HepG2 (cell line): ENCODE data around the gene FADD. TPM values are rescaled to one million over a fixed set of nuclear protein-coding genes. Genes with fewer than 3 reads are reported as not detected.

Experiments
- ATAC-seq: fragments of 200-7000 bp; cut with Tn5 transposase; 3 replicates; pipeline ENCODE4 v1.9.1; 2020; ENCODE audit warnings: mild to moderate bottlenecking, moderate library complexity
- BruUV-seq: library from RNA; stranded (reverse); fragments of 400-500 nt; replicated peaks from 2 replicates; lab custom pipeline; 2021; lab: Mats Ljungman, UMichigan
- CTCF ChIA-PET: fragments of 300-600 bp; formaldehyde crosslinking; extraction: SDS; loops from one replicate; lab custom pipeline; 2021; ENCODE audit warnings: low total read pairs, inconsistent platforms, low intra/inter-chr PET ratio; lab: Yijun Ruan, JAX
- POLR2A ChIA-PET: fragments of 350-600 bp; sonication (Branson Sonifier 250); formaldehyde crosslinking; loops from one replicate; lab custom pipeline; 2020; ENCODE audit warnings: antibody characterized with exemption, inconsistent platforms; lab: Yijun Ruan, JAX
- DNase-seq: peaks from one replicate; pipeline ENCODE4 v3.0.0-alpha.2; 2015; ENCODE audit warnings: low spot score
- FAIRE-seq: peaks from 3 replicates; lab custom pipeline; 2011; peaks lifted over from hg19 to GRCh38; lab: Jason Lieb, UNC
- H2AFZ ChIP-seq: one replicate; pipeline ENCODE4 v1.6.1; 2011; ENCODE audit warnings: low read length, inconsistent platforms
- H3K27ac ChIP-seq: fragments of 300-600 bp; 3 replicates; pipeline ENCODE4 v1.8.0; 2011; ENCODE audit warnings: mixed run types, mild to moderate bottlenecking, mixed read lengths, low read length, inconsistent platforms; ENCODE audit not compliant: insufficient read depth; ENCODE audit errors: extremely low read length
- H3K27me3 ChIP-seq, 2 experiments: fragments of 200-600 bp in 1 of 2; 2 replicates in 1 of 2; 3 replicates in 1 of 2; pipeline versions ENCODE4 v1.6.0 to v1.8.0; 2011; ENCODE audit warnings: low read length in 2 of 2, mild to moderate bottlenecking in 2 of 2, moderate library complexity in 2 of 2, inconsistent platforms in 1 of 2; ENCODE audit not compliant: insufficient read depth in 2 of 2, control insufficient read depth in 1 of 2
- H3K36me3 ChIP-seq, 2 experiments: fragments of 200-600 bp in 1 of 2; replicated peaks in 1 of 2; 2 replicates in 1 of 2; 3 replicates in 1 of 2; pipeline versions ENCODE4 v1.5.1 to v1.8.0; 2011; ENCODE audit warnings: low read length in 2 of 2, inconsistent platforms in 1 of 2; ENCODE audit not compliant: insufficient read depth in 2 of 2, control insufficient read depth in 1 of 2
- H3K4me1 ChIP-seq: 2 replicates; pipeline ENCODE4 v1.5.1; 2012; ENCODE audit warnings: low read length, inconsistent platforms; ENCODE audit not compliant: insufficient read depth
- H3K4me2 ChIP-seq: 2 replicates; pipeline ENCODE4 v1.6.0; 2011; ENCODE audit warnings: low read depth, low read length, inconsistent platforms
- H3K4me3 ChIP-seq, 3 experiments: fragments of 200-600 bp in 1 of 3; sonication (generic), shearing (Covaris generic) in 1 of 3; replicated peaks in 1 of 3; 2 replicates each; pipeline ENCODE4 v1.5.1; 2011 to 2016; ENCODE audit warnings: low read length in 3 of 3, inconsistent platforms in 2 of 3, low read depth in 2 of 3, mild to moderate bottlenecking in 2 of 3, control low read depth in 1 of 3, mixed read lengths in 1 of 3; ENCODE audit not compliant: insufficient read depth in 1 of 3
- H3K79me2 ChIP-seq: one replicate; pipeline ENCODE4 v1.6.1; 2011; ENCODE audit warnings: low read length, inconsistent platforms; ENCODE audit not compliant: insufficient read depth
- H3K9ac ChIP-seq: 2 replicates; pipeline ENCODE4 v1.6.0; 2011; ENCODE audit warnings: mild to moderate bottlenecking, low read depth, low read length, inconsistent platforms; ENCODE audit not compliant: insufficient read depth
- H3K9me3 ChIP-seq: 2 replicates; pipeline ENCODE4 v1.5.1; 2012; ENCODE audit warnings: mild to moderate bottlenecking, low read length
- H4K20me1 ChIP-seq: 2 replicates; pipeline ENCODE4 v1.6.0; 2011; ENCODE audit warnings: inconsistent platforms, mild to moderate bottlenecking, low read length, moderate library complexity; ENCODE audit not compliant: insufficient read depth
- AGO2 ChIP-seq: fragments of 200-400 bp; formaldehyde crosslinking; optimal IDR thresholded peaks from 2 replicates; pipeline ENCODE3; 2017; ENCODE audit warnings: mild to moderate bottlenecking, low read depth, low read length, moderate library complexity
- EHMT2 ChIP-seq: fragments of 200-600 bp; sonication (generic); IDR thresholded peaks from 2 replicates; pipeline ENCODE4 v1.7.0; 2017; ENCODE audit warnings: antibody characterized with exemption, low read depth, low read length, borderline replicate concordance
- ELK4 ChIP-seq: sonication (generic); formaldehyde crosslinking; IDR thresholded peaks from 2 replicates; pipeline ENCODE4 v1.9.0; 2021; ENCODE audit warnings: missing genetic modification reagents, borderline replicate concordance
- MLXIP ChIP-seq: sonication (generic); formaldehyde crosslinking; IDR thresholded peaks from 2 replicates; pipeline ENCODE4 v1.9.0; 2021; ENCODE audit warnings: missing genetic modification reagents, borderline replicate concordance
- RBM22 ChIP-seq: fragments of 200-400 bp; formaldehyde crosslinking; optimal IDR thresholded peaks from 2 replicates; pipeline ENCODE3; 2017; ENCODE audit warnings: mild to moderate bottlenecking, low read length, moderate library complexity
- TBP ChIP-seq: sonication (generic); formaldehyde crosslinking; IDR thresholded peaks from 2 replicates; pipeline ENCODE4 v1.5.0; 2020; ENCODE audit warnings: missing genetic modification reagents
- TMF1 ChIP-seq: sonication (generic); formaldehyde crosslinking; IDR thresholded peaks from 2 replicates; pipeline ENCODE4 v1.8.1; 2022; ENCODE audit warnings: low read depth, missing genetic modification reagents
- ZC3H13 ChIP-seq: sonication (generic); formaldehyde crosslinking; IDR thresholded peaks from 2 replicates; pipeline ENCODE4 v1.8.1; 2023; ENCODE audit warnings: mild to moderate bottlenecking, missing genetic modification reagents, moderate library complexity
- ZNF138 ChIP-seq: sonication (generic); formaldehyde crosslinking; IDR thresholded peaks from 2 replicates; pipeline ENCODE4 v1.5.0; 2020; ENCODE audit warnings: mild to moderate bottlenecking, low read depth, missing genetic modification reagents
- ZNF557 ChIP-seq: sonication (generic); formaldehyde crosslinking; IDR thresholded peaks from 2 replicates; pipeline ENCODE4 v1.4.0; 2020; ENCODE audit warnings: missing genetic modification reagents
- ZNF563 ChIP-seq: sonication (generic); formaldehyde crosslinking; IDR thresholded peaks from 2 replicates; pipeline ENCODE4 v1.8.0; 2022; ENCODE audit warnings: mild to moderate bottlenecking, moderate library complexity, missing genetic modification reagents
- WGBS: methylation state at CpG from one replicate; pipeline ENCODE4 v1.1.6; 2017; ENCODE audit warnings: low lambda C conversion rate; 5-methylcytosine and 5-hydroxymethylcytosine counted together
- in situ Hi-C: cut with HindIII; loops from 2 replicates; pipeline ENCODE4 v1.10.0; 2017; ENCODE audit warnings: low pct_unique_long_range_greater_than_20kb; ENCODE audit not compliant: extremely low pct_ligation_motif_present
- intact Hi-C: fragments of 100-400 bp; cut with micrococcal nuclease; formaldehyde crosslinking; loops from one replicate; pipeline ENCODE4 v1.10.0; 2022; ENCODE audit not compliant: unreplicated experiment
- polyA plus RNA-seq, 8 experiments: library from polyadenylated mRNA; depleted of rRNA in 3 of 8; stranded (reverse) in 7 of 8; unstranded in 1 of 8; fragments of >200 nt; fragmentation: Illumina TruSeq in 4 of 8; extraction: Trizol in 4 of 8; gene quantifications; 2 replicates each; pipeline versions ENCODE4 v1.2.1 to v1.2.3, GENCODE V29; 2011 to 2016; ENCODE audit warnings: low read depth in 4 of 8, missing spikeins in 1 of 8, mixed read lengths in 1 of 8; ENCODE audit not compliant: insufficient read depth in 1 of 8
- total RNA-seq, 5 experiments: library from RNA; depleted of rRNA; stranded (reverse); fragments of >200 nt; fragmentation: Illumina TruSeq; extraction: Trizol; gene quantifications; 2 replicates each; pipeline ENCODE4 v1.2.3, GENCODE V29; 2016; ENCODE audit warnings: low read depth in 1 of 5

FADD gene
- total and polyA plus RNA-seq, 2 of the 13 experiments (the other 11 are each of a cell fraction or from before 2014, with no cell fraction given), result 14.2 to 22.2 TPM

GRCh38 chr11:70207531-70208131, 4.5 kb downstream of the FADD start:
- CTCF ChIA-PET, result no interaction called here
- POLR2A ChIA-PET, result interaction anchor here (0.6 to 1.2 kb wide), 2 partner anchors 24 to 814 kb away, joined by 3 read pairs; no protein-coding TSS in a partner anchor
- Histone ChIP-seq H3K9ac (no peak overlapping the region), H3K27me3 (no peaks in the 10 kb centered on the region; a peak in 1 of 5 replicates), H3K9me3 (no peaks in the 10 kb centered on the region), H3K36me3 (peaks cover 9 to 23% of the 10 kb centered on the region in 2 experiments; a peak in 4 of 5 replicates), H4K20me1 (peaks cover 17% of the 10 kb centered on the region; the same call in 1 of the 2 replicates), H2AFZ (no peak overlapping the region), H3K27ac (no peak overlapping the region), H3K4me1 (peaks cover 24% of the 10 kb centered on the region), H3K4me3 (no peak overlapping the region), H3K79me2 (peaks cover 20% of the 10 kb centered on the region), H3K4me2 (no peak overlapping the region)
- in situ Hi-C loops (no loop called here), intact Hi-C loops (loop anchor here (10.0 kb wide), 1 partner anchor 67 kb away; the partner anchor contains the start of gene PPFIA1)
- TF ChIP-seq ELK4 (CRISPR knock-in tag), result no peak
- no peak for TF ChIP-seq ZNF557 (CRISPR knock-in tag)
- TF ChIP-seq AGO2, result peak; percentile 39
- TF ChIP-seq ZC3H13 (CRISPR knock-in tag), result peak; percentile 84; the same call in 1 of the 2 replicates
- TF ChIP-seq MLXIP, result no peak
- TF ChIP-seq TBP, result no peak
- no peak for TF ChIP-seq EHMT2
- TF ChIP-seq ZNF563 (CRISPR knock-in tag), result no peak
- no peak for TF ChIP-seq TMF1 (CRISPR knock-in tag)
- peak; percentile 38 for TF ChIP-seq RBM22
- TF ChIP-seq ZNF138 (CRISPR knock-in tag), result no peak
- WGBS, result 89% methylated on average over 6 of the region's 15 CpGs
- FAIRE-seq (no peak), ATAC-seq (no peak), DNase-seq (no peak)
- BruUV-seq, result no TSS peak
